Measurements from ENCODE around the gene BEST3. TPM values are rescaled to one million over a fixed set of nuclear protein-coding genes. Genes with fewer than 3 reads are reported as not detected.
"Not testable (repeated sequence)": the region's sequence is repeated elsewhere in the genome, so short reads cannot be mapped to it uniquely, and the experiment has no call there.

The BEST3 gene
- total RNA-seq, 1 donor from 2014 or later: 0.11 TPM

- no peak for DNase-seq (ENCODE audit: extremely low spot score, unreplicated experiment)
- TF ChIP-seq CTCF (IDR thresholded peaks at IDR 0.05): no peak
- Mint-ChIP-seq H3K27ac (ENCODE audit: unreplicated experiment) (no peak overlapping the region), H3K27me3 (ENCODE audit: unreplicated experiment) (no peaks in the 10 kb centered on the region), H3K4me3 (ENCODE audit: unreplicated experiment) (no peak overlapping the region), H3K9me3 (ENCODE audit: unreplicated experiment) (no peaks in the 10 kb centered on the region), H3K4me1 (ENCODE audit: unreplicated experiment) (peaks cover 14% of the 10 kb centered on the region), H3K36me3 (ENCODE audit: unreplicated experiment) (no peaks in the 10 kb centered on the region)
These were observed 32.3 kb downstream of the BEST3 start for GRCh38 chr12:69666798-69667197.

GRCh38 chr12:69664930-69665377 is 34.1 kb downstream of the BEST3 start:
- H3K9me3 Mint-ChIP-seq (ENCODE audit: unreplicated experiment); H3K27me3 Mint-ChIP-seq (ENCODE audit: unreplicated experiment); DNase-seq (ENCODE audit: extremely low spot score, unreplicated experiment); H3K4me1 Mint-ChIP-seq (ENCODE audit: unreplicated experiment); H3K36me3 Mint-ChIP-seq (ENCODE audit: unreplicated experiment); H3K4me3 Mint-ChIP-seq (ENCODE audit: unreplicated experiment); H3K27ac Mint-ChIP-seq (ENCODE audit: unreplicated experiment): not testable (repeated sequence)
- peak; percentile 52 for TF ChIP-seq CTCF (IDR thresholded peaks at IDR 0.05)

- Mint-ChIP-seq H3K36me3 (ENCODE audit: unreplicated experiment) (no peaks in the 10 kb centered on the region), H3K9me3 (ENCODE audit: unreplicated experiment) (no peaks in the 10 kb centered on the region), H3K4me3 (ENCODE audit: unreplicated experiment) (no peak overlapping the region), H3K27ac (ENCODE audit: unreplicated experiment) (no peak overlapping the region), H3K27me3 (ENCODE audit: unreplicated experiment) (no peaks in the 10 kb centered on the region), H3K4me1 (ENCODE audit: unreplicated experiment) (peaks cover 8% of the 10 kb centered on the region)
- no peak for TF ChIP-seq CTCF (IDR thresholded peaks at IDR 0.05)
- no peak for DNase-seq (ENCODE audit: extremely low spot score, unreplicated experiment)
These were observed 35.4 kb downstream of the BEST3 start for GRCh38 chr12:69663726-69664125.

GRCh38 chr12:69662764-69663163 is 36.3 kb downstream of the BEST3 start:
- H3K4me3 Mint-ChIP-seq (ENCODE audit: unreplicated experiment): no peak overlapping the region
- TF ChIP-seq CTCF (IDR thresholded peaks at IDR 0.05): no peak
- peaks cover 14% of the 10 kb centered on the region for H3K4me1 Mint-ChIP-seq (ENCODE audit: unreplicated experiment)
- H3K27ac Mint-ChIP-seq (ENCODE audit: unreplicated experiment): no peak overlapping the region
- H3K36me3 Mint-ChIP-seq (ENCODE audit: unreplicated experiment): no peaks in the 10 kb centered on the region
- H3K27me3 Mint-ChIP-seq (ENCODE audit: unreplicated experiment): no peaks in the 10 kb centered on the region
- H3K9me3 Mint-ChIP-seq (ENCODE audit: unreplicated experiment): no peaks in the 10 kb centered on the region
- DNase-seq (ENCODE audit: extremely low spot score, unreplicated experiment): no peak

GRCh38 chr12:69661386-69661785 is 37.7 kb downstream of the BEST3 start:
- H3K36me3 Mint-ChIP-seq (ENCODE audit: unreplicated experiment): no peaks in the 10 kb centered on the region
- DNase-seq (ENCODE audit: extremely low spot score, unreplicated experiment): no peak

More at GRCh38 chr12:69661386-69661785, 37.7 kb downstream of the BEST3 start:
- Mint-ChIP-seq H3K4me3 (ENCODE audit: unreplicated experiment) (no peak overlapping the region), H3K4me1 (ENCODE audit: unreplicated experiment) (peaks cover 23% of the 10 kb centered on the region), H3K27ac (ENCODE audit: unreplicated experiment) (no peak overlapping the region), H3K27me3 (ENCODE audit: unreplicated experiment) (no peaks in the 10 kb centered on the region), H3K9me3 (ENCODE audit: unreplicated experiment) (no peaks in the 10 kb centered on the region)
- TF ChIP-seq CTCF (IDR thresholded peaks at IDR 0.05): no peak

Measured in osteocyte (in vitro differentiated cells).